ENCODE results near the gene MPP2.
"Not testable (repeated sequence)": the region's sequence is repeated elsewhere in the genome, so short reads cannot be mapped to it uniquely, and the experiment has no call there.

The MPP2 gene

GRCh38 chr17:43845766-43846165 lies 61.6 kb downstream of the MPP2 start:
- no peak for DNase-seq (ENCODE audit: low read depth)

GRCh38 chr17:43844241-43844640 lies 63.1 kb downstream of the MPP2 start:
- DNase-seq (ENCODE audit: low read depth): no peak

- no peak for DNase-seq (ENCODE audit: low read depth)
Measured at GRCh38 chr17:43842975-43843325, 64.4 kb downstream of the MPP2 start.

- not testable (repeated sequence) for DNase-seq (ENCODE audit: low read depth)
Measured at GRCh38 chr17:43842091-43842974, 65.0 kb downstream of the MPP2 start.

GRCh38 chr17:43841282-43841681 lies 66.1 kb downstream of the MPP2 start:
- DNase-seq (ENCODE audit: low read depth): no peak

- DNase-seq (ENCODE audit: low read depth): no peak
Measured at GRCh38 chr17:43840814-43841213, 66.5 kb downstream of the MPP2 start.

GRCh38 chr17:43839670-43840108 lies 67.6 kb downstream of the MPP2 start:
- DNase-seq (ENCODE audit: low read depth): no peak

- no peak for DNase-seq (ENCODE audit: low read depth)
Measured at GRCh38 chr17:43834106-43834505, 73.2 kb downstream of the MPP2 start.

GRCh38 chr17:43832976-43833829 lies 74.1 kb downstream of the MPP2 start, which contains the start of gene MPP3:
Gene MPP3, minus strand, starts transcription at chr17:43833146. Its CDS starts 1,240 bp downstream, at chr17:43831906.
- no peak for DNase-seq (ENCODE audit: low read depth)

- no peak for DNase-seq (ENCODE audit: low read depth)
Measured at GRCh38 chr17:43832168-43832975, 75.0 kb downstream of the MPP2 start.

GRCh38 chr17:43831633-43832032 lies 75.7 kb downstream of the MPP2 start:
- DNase-seq (ENCODE audit: low read depth): no peak

GRCh38 chr17:43830510-43831140 lies 76.7 kb downstream of the MPP2 start:
- no peak for DNase-seq (ENCODE audit: low read depth)

- no peak for DNase-seq (ENCODE audit: low read depth)
Measured at GRCh38 chr17:43829738-43830137, 77.6 kb downstream of the MPP2 start.

GRCh38 chr17:43827596-43827995 lies 79.7 kb downstream of the MPP2 start:
- no peak for DNase-seq (ENCODE audit: low read depth)

GRCh38 chr17:43826206-43826605 lies 81.1 kb downstream of the MPP2 start:
- no peak for DNase-seq (ENCODE audit: low read depth)

GRCh38 chr17:43825567-43825966 lies 81.8 kb downstream of the MPP2 start:
- DNase-seq (ENCODE audit: low read depth): no peak

Data from CMK (cell line).